Kidney epithelial cell (primary cell): ENCODE data around the gene BRINP1. TPM values are rescaled to one million over a fixed set of nuclear protein-coding genes. Genes with fewer than 3 reads are reported as not detected.

Source experiments
- DNase-seq: peaks from one replicate; pipeline ENCODE4 v3.0.0-alpha.2; 2010; ENCODE audit warnings: low read depth
- H3K27me3 ChIP-seq: 2 replicates; pipeline ENCODE4 v1.6.0; 2011; ENCODE audit warnings: low read length; ENCODE audit not compliant: control insufficient read depth, insufficient read depth
- H3K36me3 ChIP-seq: 2 replicates; pipeline ENCODE4 v1.5.1; 2011; ENCODE audit warnings: low read length; ENCODE audit not compliant: control insufficient read depth, insufficient read depth
- H3K4me3 ChIP-seq: 2 replicates; pipeline ENCODE4 v1.5.1; 2011; ENCODE audit warnings: low read depth, mild to moderate bottlenecking, control low read depth, low read length
- total RNA-seq: library from RNA; depleted of rRNA; stranded (reverse); fragments of >200 nt; gene quantifications from 2 replicates; pipeline ENCODE4 v1.2.3, GENCODE V29; 2015
- TF ChIP-seq, protein P1 (sequence below): IDR thresholded peaks from 2 replicates; pipeline ENCODE4 v1.5.1; 2011; ENCODE audit warnings: mild to moderate bottlenecking, moderate library complexity, low read length, control low read depth, inconsistent platforms; ENCODE audit not compliant: insufficient read depth, poor library complexity, severe bottlenecking

BRINP1 gene
- total RNA-seq, 1 donor from 2014 or later: 0.29 TPM

DNA sequence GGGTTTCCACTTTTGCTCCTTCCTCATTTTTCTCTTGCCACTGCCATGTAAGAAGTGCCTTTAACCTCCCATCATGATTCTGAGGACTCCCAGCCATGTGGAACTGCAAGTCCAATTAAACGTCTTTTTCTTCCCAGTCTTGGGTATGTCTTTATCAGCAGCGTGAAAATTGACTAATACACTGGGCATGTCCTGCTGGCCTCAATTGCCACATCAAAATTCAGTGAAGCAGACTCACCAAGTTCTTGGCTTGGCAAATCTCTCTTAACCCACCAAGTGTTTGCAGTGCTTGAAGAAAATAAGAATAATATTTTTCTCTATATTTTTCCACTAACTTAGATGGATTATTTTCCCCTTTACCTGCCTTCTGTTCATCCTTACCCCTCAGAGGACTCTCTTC, 212.0 kb downstream of the BRINP1 start:
- Histone ChIP-seq H3K4me3 (no peak overlapping the region), H3K36me3 (no peaks in the 10 kb centered on the region), H3K27me3 (no peaks in the 10 kb centered on the region)
- DNase-seq: no peak
- TF ChIP-seq, protein P1, sequence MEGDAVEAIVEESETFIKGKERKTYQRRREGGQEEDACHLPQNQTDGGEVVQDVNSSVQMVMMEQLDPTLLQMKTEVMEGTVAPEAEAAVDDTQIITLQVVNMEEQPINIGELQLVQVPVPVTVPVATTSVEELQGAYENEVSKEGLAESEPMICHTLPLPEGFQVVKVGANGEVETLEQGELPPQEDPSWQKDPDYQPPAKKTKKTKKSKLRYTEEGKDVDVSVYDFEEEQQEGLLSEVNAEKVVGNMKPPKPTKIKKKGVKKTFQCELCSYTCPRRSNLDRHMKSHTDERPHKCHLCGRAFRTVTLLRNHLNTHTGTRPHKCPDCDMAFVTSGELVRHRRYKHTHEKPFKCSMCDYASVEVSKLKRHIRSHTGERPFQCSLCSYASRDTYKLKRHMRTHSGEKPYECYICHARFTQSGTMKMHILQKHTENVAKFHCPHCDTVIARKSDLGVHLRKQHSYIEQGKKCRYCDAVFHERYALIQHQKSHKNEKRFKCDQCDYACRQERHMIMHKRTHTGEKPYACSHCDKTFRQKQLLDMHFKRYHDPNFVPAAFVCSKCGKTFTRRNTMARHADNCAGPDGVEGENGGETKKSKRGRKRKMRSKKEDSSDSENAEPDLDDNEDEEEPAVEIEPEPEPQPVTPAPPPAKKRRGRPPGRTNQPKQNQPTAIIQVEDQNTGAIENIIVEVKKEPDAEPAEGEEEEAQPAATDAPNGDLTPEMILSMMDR: no peak

DNA sequence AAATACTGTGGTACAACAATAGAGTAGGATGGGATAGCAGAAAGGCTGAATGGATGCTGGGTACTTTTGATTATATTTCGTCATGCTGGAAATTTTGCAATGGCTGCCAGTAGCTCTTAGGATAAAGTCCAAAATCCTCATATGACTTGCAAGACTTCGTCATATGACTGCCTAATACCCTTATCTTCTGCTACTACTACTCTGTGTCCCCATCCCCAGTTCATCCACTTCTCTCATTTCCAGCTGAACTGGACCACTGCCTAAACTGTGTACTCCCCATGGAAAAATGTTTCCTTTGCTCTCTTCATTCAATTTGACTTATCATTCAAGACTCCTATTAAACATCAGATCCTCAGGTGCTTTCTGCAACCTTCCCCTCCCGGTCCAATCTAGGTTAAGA, 212.9 kb downstream of the BRINP1 start:
- DNase-seq: no peak
- no peaks in the 10 kb centered on the region for H3K27me3 ChIP-seq
- TF ChIP-seq, protein P1: no peak
- H3K36me3 ChIP-seq: no peaks in the 10 kb centered on the region
- no peak overlapping the region for H3K4me3 ChIP-seq

DNA sequence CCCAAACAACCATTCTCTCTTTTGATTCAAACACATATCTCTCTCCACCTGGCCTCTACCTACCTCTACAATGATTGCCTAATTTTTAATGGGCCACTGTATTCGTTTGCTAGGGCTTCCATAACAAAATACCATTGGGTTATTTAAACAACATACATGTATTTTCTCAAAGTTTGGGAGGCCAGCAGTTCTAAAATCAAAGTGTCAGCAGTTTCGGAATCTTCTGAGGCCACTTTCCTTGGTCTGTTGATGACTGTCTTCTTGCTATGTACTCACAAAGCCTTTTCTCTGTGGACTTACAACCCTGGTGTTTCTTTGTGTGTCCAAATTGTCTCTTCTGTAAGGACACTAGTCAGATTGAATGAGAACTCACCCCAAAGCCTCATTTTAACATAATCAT, 214.7 kb downstream of the BRINP1 start:
- DNase-seq: no peak
- TF ChIP-seq, protein P1: no peak

DNA sequence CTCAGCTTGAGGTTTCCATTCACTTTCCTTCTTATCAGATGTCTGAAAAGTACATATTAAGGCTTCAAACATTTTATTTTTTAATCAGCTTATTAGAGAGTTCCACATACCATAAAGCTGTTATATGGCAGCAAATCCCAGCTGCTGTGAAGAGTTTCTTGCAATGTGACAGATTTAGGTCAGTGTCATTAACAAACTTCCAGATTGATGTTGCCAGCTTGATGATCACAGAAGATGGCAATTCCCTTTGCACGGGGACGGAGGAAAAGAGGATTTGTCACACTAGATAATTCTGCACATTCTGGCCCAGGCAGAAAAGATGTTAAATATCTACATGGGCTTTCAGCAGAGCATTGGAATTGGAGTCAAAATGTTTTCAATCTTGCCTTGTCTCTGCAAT, 215.8 kb downstream of the BRINP1 start:
- no peak for DNase-seq
- TF ChIP-seq, protein P1: no peak

More for the DNA sequence above, 214.7 kb downstream of the BRINP1 start:
- H3K36me3 ChIP-seq: no peaks in the 10 kb centered on the region
- no peak overlapping the region for H3K4me3 ChIP-seq
- H3K27me3 ChIP-seq: no peaks in the 10 kb centered on the region

DNA sequence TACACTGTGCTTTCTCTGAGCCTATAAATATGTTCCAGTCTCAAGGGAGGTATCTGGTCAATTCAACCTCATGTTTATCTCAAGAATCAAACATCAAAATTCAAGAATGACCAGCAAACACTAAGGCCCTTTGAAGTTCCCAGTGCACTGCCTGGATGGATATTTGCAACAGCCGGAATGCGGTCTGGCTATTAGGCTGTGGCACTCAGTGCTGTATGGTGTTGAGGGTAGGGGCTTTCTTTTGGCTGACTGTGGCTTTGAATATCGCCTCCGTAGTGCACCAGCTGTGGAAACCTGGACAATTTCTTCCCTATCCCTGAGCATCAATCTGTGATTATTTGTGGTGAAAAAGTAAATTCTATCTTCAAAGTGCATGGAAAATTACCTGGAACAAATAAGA, 220.4 kb downstream of the BRINP1 start:
- H3K4me3 ChIP-seq: no peak overlapping the region
- H3K27me3 ChIP-seq: no peaks in the 10 kb centered on the region
- no peaks in the 10 kb centered on the region for H3K36me3 ChIP-seq
- TF ChIP-seq, protein P1: no peak
- DNase-seq: no peak

More for the DNA sequence above, 215.8 kb downstream of the BRINP1 start:
- Histone ChIP-seq H3K27me3 (no peaks in the 10 kb centered on the region), H3K36me3 (no peaks in the 10 kb centered on the region), H3K4me3 (no peak overlapping the region)

DNA sequence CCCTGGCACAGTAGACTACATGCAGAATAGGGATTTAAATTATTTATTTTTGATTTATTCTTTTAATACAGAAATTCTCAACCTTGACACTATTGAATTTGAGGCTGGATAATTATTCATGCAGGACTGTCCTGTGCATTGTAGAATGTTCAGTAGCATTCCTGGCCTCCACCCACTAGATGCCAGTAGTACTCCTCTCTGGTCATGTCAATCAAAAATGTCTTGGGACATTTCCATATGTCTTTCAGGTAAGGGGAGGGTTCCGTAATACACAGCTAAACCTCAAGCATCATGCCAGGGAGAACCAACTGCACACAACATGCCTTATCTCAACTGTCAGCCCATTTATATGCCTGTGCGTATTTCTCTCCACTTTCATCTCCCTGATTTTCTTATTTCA, 231.8 kb downstream of the BRINP1 start:
- no peak for DNase-seq
- no peaks in the 10 kb centered on the region for H3K27me3 ChIP-seq
- TF ChIP-seq, protein P1: no peak
- H3K4me3 ChIP-seq: no peak overlapping the region
- H3K36me3 ChIP-seq: no peaks in the 10 kb centered on the region
